ENCODE results near the gene KHK. TPM values are rescaled to one million over a fixed set of nuclear protein-coding genes. Genes with fewer than 3 reads are reported as not detected.

Gene KHK
- total and polyA plus RNA-seq, 9 of the 15 experiments (the other 6 are each of a cell fraction or from before 2014, with no cell fraction given), result 1.5 to 10.7 (median 5.2) TPM

- no peak for TF ChIP-seq TSHZ1 (CRISPR knock-in tag; IDR thresholded peaks at IDR 0.05)
- TF ChIP-seq STAT5B (CRISPR knock-in tag; IDR thresholded peaks at IDR 0.05), result no peak
- TF ChIP-seq RHOXF2B (CRISPR knock-in tag; conservative IDR thresholded peaks at IDR 0.05), result no peak
- no peak for TF ChIP-seq JUNB (CRISPR knock-in tag; conservative IDR thresholded peaks at IDR 0.05)
- TF ChIP-seq CTBP1 (IDR thresholded peaks at IDR 0.05; ENCODE audit: borderline replicate concordance), result peak; percentile 93
- TF ChIP-seq SP1 (CRISPR knock-in tag; IDR thresholded peaks at IDR 0.05), result no peak
- TF ChIP-seq FUS (optimal IDR thresholded peaks at IDR 0.05; ENCODE audit: low read depth, low read length), result no peak
- TF ChIP-seq FOXJ3 (CRISPR knock-in tag; IDR thresholded peaks at IDR 0.05), result no peak
- no peak for TF ChIP-seq PPARD (CRISPR knock-in tag; IDR thresholded peaks at IDR 0.05)
- TF ChIP-seq KDM1A (IDR thresholded peaks at IDR 0.05), result no peak
- TF ChIP-seq GABPA (tag; conservative IDR thresholded peaks at IDR 0.05; ENCODE audit: low read depth), result peak; percentile 98
- no peak for TF ChIP-seq SETDB1 (IDR thresholded peaks at IDR 0.05; ENCODE audit: low read length)
- no peak for TF ChIP-seq ZC3H4 (CRISPR knock-in tag; IDR thresholded peaks at IDR 0.05; ENCODE audit: borderline replicate concordance)
- no peak for TF ChIP-seq ZNF354B (CRISPR knock-in tag; IDR thresholded peaks at IDR 0.05)
- TF ChIP-seq ZNF830 (CRISPR knock-in tag; IDR thresholded peaks at IDR 0.05), result no peak
- no peak for TF ChIP-seq HSF4 (CRISPR knock-in tag; IDR thresholded peaks at IDR 0.05; ENCODE audit: borderline replicate concordance)
- no peak for TF ChIP-seq ZNF696 (CRISPR knock-in tag; conservative IDR thresholded peaks at IDR 0.05)
- no peak for TF ChIP-seq ZNF316 (IDR thresholded peaks at IDR 0.05)
- TF ChIP-seq KAT8 (IDR thresholded peaks at IDR 0.05; ENCODE audit: low read depth), result no peak
- TF ChIP-seq TSC22D4 (tag; IDR thresholded peaks at IDR 0.05), result no peak
- no peak for TF ChIP-seq CREB3 (tag; conservative IDR thresholded peaks at IDR 0.05; ENCODE audit: low read depth)
- no peak for TF ChIP-seq ZNF24 (IDR thresholded peaks at IDR 0.05)
These were observed 15.1 kb upstream of the KHK start, which contains the start of gene OST4 (continued) for GRCh38 chr2:27071277-27071989.
